ENCODE results near the gene ZFP57.
A peak's percentile ranks its signal among the peaks of the same experiment; 100 is the strongest.
"Not testable (repeated sequence)": the region's sequence is repeated elsewhere in the genome, so short reads cannot be mapped to it uniquely, and the experiment has no call there.

The ZFP57 gene

DNA sequence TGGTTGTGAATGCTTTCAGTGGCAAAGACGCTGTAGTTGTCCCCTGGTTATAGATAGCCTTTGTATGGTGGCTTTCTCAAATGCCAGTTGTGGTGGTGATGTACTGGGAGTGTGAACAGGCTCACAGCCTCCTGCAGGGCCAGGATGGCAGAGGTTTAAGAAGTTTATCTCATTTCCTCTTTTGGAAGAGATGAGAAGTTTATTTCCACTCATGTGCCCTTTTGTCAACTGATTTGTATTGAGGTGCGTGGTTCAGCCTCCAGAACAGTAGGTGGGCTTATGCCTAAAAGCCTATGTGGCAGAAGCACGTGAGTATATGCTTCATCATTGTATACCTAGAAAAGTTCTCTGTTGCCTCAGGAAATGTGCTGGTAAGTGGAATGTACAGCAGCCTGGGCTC lies 13.7 kb upstream of the ZFP57 start:
- DNase-seq = no peak

DNA sequence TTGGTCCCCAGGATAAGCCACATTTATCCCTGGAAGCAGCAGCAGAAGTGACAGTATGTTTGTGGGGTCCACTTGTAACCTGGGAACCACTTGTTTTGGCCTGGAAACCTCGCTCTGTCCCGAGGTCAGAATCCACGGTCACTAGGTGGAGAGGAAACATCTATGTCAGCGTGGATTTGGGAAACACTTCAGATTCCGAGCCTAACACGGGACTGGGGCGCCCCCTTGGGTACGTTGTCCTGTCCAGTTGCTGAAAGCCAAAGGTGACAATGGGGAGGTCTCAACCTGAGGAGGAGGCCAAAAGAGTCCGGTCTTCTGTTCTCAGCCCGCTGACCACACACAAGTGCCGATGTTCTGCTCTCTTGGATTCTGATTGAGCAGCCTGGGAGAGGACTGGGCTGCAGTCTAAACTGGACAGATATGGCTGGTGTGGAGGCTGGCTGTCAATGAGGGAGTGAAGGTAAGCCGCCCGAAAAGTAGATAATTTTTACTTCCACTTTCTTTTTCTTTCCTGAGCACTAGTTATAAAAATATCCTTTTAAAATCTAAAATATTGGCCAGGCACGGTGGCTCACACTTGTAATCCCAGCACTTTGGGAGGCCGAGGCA lies 4.9 kb upstream of the ZFP57 start:
- DNase-seq = no peak

DNA sequence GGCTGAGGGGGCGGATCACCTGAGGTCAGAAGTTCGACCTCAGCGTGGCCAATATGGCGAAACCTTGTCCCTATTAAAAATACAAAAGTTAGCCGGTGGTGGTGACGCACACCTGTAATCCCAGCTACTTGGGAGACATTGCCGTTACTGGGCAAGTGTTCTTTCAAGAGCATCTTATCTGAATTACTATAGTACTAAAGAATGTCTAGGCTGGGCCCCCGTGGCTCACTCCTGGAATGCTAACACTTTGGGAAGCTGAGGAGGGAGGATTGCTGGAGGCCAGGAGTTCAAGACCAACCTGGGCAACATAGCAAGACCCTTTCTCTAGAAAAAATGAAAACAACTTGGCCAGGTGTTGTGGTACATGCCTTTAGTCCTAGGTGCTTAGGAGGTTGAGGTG lies 859 bp upstream of the ZFP57 start:
- no peak for DNase-seq

DNA sequence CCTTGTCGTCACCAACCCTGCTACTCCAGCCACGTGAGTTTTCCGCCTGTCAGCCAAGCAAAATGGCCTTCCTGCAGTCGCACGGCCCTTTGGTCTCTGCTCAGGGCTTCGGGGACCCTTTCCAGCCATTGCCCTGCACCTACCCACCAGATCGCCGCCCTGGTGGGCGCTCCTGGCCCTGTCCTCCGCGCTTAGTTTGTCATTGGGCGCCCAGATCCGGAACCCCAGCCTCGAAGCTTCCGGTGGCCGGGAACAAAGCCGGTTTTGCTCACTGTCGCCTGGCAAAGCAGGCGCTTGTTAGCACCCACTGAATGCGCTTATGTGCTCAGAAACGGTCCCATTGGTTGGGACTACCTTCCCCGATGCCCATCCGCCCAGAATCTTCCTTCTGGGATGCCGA lies 536 bp downstream of the ZFP57 start:
- DNase-seq = no peak

DNA sequence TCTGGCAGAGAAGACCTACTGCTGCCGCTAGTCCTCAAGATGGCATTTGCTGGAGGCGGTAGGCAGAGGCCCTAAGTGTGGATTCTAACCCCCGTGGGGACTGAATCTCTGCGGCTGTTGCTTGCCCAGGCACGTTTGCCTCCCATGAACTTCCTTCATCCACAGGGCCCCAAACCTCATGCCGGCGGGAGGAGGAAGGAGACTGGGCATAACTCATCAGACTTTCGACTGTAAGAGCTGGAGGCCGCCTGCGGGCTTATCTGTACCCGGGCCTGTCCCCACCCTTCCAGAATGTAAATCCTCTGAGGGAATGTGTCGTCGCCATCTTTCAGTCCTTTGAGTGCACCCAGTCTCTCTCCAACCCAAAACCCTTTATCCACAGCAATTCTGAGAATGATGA lies 990 bp downstream of the ZFP57 start:
- DNase-seq = no peak

DNA sequence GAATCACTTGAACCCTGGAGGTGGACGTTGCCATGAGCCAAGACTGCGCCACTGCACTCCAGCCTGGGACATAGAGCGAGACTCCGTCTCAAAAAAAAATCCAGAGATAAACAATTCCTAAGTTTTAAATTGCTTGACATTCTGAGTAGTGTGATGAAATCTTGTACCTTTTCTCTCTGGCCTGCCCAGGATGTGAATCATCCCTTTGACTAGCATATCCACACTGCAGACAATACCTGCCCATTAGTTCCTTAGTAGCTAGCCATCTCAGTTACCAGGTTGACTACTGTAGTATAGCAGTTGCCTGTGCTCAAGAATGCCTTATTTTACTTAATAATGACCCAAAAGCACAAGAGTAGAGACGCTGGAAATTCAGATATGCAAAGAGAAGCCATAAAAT lies 2.8 kb downstream of the ZFP57 start:
- DNase-seq = no peak

DNA sequence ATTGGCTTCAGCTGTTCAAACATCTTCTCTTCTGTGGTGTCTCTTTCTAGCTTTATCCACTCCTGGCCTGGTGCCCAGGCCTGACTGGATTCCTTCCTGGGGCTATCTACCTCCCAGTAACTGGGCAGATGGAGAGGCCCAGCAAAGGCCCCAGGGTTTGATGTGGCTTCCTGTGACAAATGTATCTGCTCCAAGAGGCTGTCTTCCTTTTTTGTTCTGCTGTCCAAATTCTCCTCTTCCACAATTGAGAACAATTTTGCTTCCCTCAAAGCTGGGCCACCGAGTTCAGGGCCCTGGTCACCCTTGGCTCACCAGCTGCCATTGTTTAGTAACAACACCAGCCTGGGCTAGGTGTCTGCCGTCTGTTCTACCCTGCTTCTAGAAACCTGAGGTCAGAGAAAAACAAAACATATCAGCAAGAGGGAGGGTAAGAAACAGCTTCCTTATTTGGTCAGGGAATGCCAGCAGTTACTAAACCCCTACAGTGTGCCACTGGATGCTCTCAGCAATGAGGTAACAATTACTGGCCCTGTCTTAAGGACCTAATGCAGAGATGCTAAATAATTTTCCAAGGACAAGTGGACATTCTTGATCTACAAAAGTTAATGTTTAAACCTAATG lies 3.9 kb downstream of the ZFP57 start:
- peak; percentile 27 for DNase-seq

DNA sequence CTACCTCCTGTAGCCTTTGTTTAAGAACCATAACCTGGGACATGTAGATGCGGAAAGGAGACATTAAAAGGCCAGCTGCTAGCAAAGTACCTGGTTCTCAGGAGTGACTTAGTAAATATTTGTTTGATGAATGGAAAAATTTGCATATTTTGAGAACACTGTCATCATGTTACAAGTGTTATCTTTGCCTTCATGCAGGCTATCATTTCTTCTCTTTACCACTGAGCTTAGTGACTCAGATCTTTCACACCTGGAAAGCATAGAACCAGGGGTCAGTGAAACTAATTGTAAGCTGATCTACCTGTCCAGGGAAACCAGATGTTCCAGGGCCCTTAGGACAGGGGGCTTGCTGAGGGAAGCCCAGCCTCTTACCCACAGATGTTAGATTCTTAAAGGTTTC lies 5.4 kb downstream of the ZFP57 start:
- DNase-seq = no peak

DNA sequence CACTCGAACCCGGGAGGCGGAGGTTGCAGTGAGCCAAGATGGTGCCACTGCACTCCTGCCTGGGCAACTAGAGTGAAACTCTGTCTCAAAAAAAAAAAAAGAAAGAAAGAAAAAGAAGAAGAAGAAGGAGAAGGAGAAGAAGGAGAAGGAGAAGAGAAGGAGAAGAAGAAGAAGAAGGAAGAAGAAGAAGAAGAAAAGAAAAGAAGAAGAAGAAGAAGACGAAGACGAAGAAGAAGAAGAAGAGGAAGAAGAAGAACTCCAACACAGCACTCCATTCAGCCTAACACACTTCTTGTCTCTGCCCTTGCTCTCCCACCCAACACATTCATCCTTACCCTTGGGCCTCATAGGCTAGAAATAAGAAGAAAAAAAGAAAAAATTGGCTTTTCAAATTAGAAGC lies 6.9 kb downstream of the ZFP57 start:
- DNase-seq = no peak

DNA sequence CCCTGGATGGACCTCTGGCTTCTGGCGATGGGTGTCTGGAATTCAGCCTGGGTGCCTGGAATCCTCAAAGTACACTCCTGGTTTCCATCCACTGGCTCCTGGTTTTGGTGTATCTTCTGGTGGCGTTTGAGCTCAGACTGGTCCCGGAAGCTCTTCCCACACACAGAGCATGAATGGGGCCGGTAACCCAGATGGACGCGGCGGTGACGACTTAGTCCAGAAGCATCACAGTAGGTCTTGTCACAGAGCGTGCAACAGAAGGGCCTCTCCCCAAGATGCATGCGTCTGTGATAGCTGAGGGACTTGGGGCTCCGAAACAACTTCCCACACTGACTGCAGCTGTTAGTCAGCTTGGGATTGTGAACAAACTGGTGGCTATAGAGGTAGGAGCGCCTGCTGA lies 7.8 kb downstream of the ZFP57 start:
- no peak for DNase-seq

DNA sequence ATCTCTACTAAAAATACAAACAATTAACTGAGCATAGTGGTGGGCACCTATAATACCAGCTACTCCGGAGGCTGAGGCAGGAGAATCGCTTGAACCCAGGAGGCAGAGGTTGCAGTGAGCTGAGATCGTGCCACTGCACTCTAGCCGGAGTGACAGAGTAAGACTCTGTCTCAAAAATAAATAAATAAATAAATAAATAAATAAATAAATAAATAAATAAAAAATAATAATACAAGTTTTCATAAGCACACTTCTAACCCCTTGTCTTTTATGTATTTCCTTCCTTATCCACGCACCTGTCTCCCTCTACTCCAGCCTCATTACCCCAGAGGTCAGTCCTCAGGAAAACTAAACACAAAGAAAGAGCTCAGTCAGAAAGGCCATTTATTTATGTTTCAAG lies 8.8 kb downstream of the ZFP57 start:
- not testable (repeated sequence) for DNase-seq

DNA sequence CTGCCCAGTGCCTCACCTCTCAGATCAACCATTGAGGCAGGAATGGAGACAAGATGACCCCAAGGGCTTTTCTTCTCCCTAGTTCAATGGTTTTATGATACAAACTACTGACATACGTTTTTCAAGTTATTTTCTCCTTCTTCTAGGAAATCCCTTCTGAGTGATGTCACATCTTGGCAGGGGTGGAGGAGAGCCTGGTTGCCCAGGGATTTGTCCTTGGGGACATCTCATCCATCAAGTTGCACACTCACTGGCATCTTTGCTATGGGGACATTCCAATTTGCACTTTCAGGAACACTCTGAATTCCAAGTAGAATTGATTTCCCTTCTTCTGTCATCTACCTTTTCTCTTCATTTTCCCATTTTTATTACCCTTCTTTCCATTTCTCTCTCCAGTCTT lies 9.9 kb downstream of the ZFP57 start:
- no peak for DNase-seq

DNA sequence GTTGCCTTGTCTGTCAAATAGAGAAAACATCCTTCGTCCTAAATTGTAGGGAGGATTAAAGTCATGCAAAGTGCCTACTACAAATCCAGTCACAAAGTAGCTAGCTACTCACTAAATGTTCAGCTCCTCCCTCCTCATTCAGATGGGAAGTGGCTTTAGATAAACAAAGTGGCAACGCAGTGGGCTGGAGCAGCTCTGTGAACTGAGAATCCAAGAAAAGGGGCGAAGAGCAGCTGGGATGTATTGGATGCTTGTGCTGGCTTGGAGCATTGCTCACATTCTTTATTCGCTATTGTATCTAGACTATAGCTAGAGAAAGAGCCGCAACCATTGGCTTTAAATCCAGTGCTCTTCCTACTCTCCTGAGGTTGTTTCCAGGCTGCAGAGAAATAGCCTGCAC lies 13.8 kb downstream of the ZFP57 start:
- no peak for DNase-seq

DNA sequence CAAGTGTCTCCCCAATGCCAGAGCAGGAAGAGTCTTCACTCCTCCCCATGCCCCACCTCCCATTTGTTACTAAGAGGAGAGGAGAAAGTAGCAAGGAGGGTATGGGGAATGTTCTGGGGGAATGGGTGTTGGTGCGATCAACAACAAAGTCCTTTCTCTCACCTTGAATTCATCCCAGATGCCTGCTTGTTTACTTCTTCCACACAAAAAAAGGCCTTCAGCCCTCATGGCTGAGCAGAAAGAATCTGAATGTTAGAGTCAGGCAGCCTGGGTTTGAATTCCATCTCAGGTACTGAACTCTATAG lies 14.2 kb downstream of the ZFP57 start:
- DNase-seq = no peak

DNA sequence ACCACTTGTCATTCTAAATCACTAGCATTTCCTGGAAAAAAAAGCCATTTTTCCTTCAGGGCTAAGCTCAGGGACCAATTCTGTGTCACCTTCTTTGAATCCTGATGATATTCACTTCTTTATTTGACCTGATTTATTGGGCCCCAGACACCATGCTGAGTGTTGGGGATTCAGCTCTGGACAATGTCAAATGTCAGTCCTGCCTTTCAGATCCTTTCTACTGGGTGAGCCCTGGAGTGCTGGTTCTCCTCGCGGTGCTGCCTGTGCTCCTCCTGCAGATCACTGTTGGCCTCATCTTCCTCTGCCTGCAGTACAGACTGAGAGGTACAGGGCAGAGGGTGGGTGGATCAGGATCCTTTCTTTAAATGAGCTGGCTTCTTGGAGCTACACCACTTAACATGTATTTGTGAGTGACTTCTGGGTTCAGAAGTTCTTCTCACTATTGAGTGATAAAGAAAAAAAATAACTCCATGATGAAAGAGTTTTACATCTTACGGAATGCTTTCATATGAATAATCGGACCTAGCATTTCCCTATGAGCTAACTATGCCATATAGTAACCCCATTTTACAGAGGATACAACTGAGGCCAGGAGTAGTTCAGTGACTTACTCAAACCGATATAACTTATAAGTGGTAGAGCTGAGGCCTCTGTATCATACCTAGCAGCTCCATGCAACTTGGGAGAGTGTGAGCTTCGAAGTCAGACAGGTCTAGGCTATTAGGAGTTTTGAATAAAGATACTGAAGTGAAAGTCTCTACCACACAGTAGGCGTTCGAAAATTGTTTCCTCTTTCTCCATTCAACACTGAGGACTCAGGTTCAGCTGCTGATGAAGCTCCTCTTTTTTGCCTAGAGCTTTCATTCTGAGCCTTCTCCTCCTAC lies 14.8 kb downstream of the ZFP57 start:
- no peak for DNase-seq

DNA sequence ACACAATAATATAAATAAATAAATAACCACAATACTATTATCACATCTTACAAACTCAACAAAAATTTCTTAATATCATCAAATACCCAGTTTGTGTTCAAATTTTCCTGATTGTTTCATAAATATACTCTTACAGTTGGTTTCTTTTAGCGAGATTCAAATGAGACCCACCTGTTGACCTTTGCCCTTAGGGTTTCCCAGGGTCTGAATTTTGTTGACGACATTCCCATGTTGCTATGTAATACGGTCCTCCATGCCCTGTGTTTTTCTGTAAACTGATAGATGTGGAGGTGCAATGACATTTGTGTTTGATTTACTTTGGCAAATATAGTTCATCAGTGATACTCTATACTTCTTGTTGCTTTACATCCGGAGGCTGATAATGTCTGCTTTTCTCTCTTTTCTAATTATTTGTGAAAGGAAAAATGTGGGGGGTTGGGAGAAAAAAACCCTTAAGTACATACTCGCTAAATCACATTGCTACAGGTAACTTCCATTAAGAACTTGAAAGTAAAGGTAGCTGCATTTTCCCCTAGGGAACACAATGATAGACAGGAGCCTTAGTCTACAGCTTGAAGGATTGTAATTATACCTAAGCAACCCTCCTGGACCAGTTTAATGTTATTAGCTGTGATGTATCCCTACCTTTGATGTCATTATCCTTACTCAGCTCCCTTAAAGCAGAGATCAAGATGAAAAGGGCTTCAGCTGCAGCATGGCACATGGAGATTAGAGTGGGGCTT lies 17.5 kb downstream of the ZFP57 start:
- no peak for DNase-seq

DNA sequence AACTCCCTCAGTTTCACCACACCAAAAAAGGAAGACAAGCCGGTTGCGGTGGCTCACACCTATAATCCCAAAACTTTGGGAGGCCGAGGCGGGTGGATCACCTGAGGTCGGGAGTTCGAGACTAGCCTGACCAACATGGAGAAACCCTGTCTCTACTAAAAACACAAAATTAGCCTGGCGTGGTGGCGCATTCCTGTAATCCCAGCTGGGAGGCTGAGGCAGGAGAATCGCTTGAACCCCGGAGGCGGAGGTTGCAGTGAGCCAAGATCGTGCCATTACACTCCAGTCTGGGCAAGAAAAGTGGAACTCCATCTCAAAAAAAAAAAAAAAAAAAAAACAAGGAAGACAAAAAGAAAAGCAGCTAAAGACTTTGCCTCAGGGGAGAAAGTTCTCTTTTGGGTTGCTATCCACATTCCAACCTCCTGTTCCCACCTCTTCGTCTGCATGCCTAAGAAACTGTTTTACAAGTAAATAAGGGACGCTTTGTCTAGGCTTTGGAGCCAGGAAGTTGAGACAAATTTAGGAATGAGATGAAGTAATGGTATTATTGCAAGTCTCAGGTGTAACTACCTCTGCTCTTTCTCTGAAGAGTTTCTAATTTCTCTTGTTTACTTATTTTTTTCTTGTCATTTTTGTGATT lies 19.3 kb downstream of the ZFP57 start:
- DNase-seq = not testable (repeated sequence)

DNA sequence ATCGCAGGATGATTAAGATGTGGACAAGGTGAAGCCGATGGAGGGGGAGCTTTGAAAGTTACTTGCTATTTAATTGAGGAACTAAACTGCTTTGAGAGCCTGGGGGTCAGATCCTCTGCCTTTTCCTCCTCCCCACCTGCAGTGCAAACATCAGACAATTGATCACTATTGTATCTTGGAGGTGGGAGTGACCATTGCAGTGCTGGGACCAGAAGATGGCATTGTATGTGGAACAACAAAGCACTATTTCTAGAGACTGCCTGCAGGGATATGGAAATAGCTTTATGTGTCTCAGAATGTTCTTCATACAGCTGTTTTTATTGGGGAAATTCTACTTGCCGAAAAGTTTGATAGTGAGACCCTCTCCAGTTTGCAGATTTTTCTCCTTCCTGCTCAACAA lies 19.9 kb downstream of the ZFP57 start:
- DNase-seq = no peak

DNA sequence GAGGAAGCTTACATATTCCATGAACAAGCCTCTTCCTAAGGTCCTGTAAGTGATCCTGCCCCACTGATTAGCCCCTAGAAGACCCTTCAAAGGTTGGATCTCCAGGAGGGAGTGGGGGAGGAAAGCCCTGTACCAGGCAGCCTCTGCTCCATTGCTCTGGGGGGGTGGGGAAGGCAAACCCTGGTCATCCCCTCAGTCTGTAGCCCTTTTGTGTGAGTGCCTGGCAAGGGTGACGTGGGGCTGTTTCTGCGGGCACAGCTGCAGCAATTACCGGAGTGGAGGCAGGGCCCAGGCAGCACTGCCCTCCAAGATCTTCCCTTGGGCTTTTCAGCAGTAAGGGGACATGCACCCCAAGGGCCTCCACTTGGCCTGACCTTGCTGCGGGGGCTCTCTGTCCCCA lies 24.2 kb downstream of the ZFP57 start, which contains the start of gene MOG:
MOG (plus strand) TSS at position 295 of the 400 bp plus-strand sequence. CDS start 118 bp downstream, outside the sequence.
- DNase-seq = no peak

DNA sequence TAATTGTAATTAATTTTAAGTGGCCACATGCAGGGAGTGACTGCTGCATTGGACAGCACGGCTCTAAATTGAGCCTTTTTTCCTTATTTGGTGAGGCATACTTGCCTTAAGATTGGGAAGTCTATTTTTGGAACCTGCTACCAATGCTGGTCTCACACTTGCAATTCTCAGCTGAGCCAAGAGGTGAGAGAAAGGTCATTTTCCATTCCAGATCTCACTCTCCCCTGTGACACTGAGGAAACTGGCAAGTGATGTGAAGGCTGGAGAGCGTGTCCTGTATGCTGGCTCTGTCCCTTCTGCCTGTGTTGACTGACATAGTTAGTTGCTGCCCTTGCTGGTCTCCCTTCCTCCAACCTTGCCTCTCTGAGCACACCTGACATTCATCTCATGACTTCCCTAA lies 24.8 kb downstream of the ZFP57 start:
- no peak for DNase-seq

DNA sequence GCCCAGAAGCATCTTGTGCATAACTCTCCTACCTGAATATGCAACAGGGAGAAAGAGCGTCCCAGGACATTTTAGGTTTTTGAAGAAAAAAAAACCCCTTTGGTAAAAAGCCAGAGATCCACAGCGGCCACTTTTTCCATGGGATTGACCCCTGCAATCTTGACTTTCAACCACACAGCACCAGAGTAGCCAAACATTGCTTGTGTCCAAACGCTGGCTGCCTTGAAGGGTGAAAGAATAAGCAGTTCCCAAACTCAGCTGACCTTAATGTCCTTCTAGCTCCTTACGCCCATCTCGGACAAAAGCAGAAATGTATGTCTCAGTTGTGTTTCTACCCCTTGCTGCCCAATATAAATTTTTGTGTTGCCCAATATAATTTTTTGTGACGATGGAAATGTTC lies 25.3 kb downstream of the ZFP57 start:
- DNase-seq = no peak

DNA sequence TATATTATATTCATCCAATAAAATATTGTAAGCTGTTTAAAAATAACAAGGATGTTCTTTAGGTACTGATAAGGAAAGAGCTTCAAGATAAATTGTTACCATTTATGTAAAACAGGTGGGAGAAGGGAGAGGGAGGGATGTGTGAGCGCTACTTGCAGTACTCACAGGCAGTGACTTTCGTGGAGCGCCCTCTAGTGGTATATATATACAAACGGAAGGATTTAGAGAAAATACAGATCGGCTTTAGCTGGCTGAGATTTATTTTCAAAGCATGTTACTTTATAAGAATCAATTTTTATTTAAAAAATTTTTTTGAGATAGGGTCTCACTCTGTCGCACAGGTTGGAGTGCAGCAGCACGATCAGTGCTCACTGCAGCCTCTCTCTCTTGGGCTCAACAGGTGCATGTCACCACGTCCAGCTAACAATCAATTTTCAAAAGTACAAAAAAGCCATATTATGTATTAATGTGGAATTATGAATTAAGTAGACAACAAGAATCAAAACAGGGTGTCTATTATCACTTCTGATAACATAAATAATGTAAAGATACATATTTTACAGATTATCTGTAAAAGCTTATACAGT lies 27.4 kb downstream of the ZFP57 start:
- peak; percentile 41 for DNase-seq

DNA sequence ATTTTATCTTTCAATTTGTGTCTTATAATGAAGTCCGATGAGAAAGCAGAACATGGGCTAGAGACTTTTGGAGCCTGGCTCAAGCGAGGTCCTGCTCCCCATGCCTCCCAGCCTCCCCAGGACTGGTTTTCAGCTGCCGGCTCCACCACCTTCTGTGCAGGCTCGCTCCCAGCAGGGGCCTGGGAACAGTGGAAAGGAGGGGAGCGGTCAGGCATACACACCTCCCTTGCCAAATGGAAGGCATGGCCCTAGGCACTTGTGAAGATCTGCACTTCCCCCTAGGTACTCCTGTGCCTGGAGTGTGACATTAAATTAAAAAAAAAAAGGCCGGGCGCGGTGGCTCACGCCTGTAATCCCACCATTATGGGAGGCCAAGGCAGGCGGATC lies 28.8 kb downstream of the ZFP57 start:
- no peak for DNase-seq
